ENCODE data around the gene FOXB1.

The FOXB1 gene

GRCh38 chr15:59999612-60000112, 4.4 kb upstream of the FOXB1 start:
- no peak for DNase-seq

DNA sequence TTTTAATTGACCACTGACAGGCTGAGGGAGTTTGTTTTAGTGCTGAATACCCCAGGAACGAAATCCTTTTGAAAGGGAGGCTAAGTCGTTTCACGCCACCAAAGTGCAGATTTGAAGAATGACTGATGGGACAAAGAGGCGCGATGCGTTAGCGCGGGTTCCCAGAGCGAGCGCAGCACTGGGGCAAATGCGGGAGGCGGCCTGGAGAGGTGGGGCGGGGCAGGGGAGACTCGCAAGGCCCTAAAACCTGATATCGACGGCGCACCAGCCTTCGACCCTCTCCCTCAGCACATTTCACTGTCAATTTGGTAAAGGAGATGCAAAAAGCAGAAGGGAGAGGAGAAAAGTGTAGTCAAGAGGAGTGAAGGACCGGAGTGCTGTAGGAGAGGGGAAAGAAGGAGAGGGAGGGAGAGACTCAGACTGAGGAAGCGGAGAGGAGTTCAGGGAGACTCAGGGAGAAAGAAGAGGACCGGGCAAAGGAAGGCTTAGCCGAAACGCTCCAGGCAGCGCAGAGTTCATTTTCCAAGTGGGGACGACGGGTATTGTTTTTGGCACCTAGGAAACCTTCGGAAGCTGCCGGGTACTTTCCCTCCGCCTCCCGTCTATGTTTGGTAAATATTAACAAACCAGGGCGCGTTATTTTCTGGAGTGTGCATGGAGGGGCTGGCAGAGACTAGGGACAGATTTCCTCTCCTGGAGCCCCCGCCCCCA, 3.8 kb upstream of the FOXB1 start:
- DNase-seq: no peak

DNA sequence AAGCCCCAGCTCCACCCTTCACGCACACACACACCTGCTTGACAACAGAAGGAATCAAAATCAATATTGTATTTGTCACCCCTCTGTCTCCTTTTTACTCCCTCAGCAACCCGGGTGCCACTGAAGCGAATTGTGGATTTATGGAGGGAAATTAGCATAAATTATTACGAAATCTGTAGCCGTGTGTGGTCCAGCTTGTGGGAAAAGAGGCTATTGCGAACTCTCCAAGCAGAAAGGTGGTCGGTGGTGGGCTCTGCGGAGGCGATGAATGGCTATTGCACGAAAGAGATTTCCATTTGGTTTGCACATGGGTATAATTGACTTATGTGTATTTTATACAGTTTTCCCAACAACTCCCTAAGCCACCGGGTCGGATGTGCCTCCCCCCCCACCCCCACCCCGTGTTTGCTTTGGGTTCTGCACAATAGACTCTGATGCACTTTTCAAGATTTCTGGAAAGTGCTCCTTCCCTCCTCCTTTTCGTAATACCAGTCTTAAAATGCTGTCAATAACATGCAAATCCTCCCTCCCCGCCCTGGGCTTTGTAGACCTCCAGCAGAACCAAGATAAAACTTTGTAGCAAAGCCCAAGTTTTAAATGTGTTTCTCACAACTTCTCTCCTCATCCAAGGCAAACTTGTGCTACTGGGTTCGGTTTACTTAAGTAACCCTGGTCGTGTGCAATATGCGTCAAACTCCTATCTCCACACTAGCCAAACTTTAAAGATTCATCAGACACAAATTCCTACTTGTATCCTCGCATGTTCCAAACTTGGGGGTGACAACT, 3.1 kb upstream of the FOXB1 start:
- no peak for DNase-seq

GRCh38 chr15:60001610-60002527, 2.2 kb upstream of the FOXB1 start:
- no peak for DNase-seq

GRCh38 chr15:60002528-60003218, 1.4 kb upstream of the FOXB1 start:
- DNase-seq: no peak

DNA sequence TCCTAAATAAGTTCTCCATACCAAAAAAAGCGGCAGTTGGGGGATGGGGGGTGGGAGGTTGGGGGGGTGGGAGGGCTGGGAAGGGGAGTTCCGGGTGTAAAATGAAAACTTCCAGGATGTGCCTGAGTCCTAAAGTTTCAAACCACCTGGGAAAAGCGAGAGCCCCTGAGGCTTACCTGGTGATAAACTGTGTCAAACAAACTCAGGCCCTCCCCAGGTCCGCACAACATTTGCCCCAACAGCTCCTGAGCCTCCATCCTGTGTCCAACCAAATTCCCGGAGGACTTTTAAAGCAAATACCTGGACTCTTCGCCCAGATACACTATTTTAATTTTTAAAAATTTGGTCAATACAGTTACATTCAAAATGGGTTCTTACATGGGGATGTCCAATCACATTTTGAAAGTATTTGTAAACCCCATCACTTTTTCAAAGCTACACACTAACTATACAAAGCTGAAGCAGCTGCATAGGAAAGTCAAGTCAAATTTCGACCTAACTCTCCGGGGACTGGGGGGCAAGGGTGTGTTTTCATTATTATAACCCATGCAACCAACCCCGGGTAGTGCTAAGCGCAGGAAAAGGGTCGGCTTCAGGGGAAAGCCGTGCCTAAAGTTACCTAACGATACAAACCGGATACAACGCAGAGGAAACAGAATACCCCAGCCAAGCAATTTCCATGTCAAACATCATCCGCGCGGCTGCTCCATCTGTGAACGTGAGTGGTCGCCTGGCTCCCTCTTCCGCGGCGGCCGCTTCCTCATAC, 685 bp upstream of the FOXB1 start:
- no peak for DNase-seq

DNA sequence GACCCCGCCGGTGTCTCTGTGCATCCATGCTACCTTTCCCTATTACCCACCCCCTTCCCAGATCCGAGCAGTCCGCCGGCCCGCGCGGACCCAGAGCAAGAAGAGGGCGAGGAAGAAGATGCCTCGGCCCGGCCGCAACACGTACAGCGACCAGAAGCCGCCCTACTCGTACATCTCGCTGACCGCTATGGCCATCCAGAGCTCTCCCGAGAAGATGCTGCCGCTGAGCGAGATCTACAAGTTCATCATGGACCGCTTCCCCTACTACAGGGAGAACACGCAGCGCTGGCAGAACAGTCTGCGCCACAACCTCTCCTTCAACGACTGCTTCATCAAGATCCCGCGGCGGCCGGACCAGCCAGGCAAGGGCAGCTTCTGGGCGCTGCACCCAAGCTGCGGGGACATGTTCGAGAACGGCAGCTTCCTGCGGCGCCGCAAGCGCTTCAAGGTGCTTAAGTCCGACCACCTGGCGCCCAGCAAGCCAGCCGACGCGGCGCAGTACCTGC, 788 bp downstream of the FOXB1 start:
- no peak for DNase-seq

DNA sequence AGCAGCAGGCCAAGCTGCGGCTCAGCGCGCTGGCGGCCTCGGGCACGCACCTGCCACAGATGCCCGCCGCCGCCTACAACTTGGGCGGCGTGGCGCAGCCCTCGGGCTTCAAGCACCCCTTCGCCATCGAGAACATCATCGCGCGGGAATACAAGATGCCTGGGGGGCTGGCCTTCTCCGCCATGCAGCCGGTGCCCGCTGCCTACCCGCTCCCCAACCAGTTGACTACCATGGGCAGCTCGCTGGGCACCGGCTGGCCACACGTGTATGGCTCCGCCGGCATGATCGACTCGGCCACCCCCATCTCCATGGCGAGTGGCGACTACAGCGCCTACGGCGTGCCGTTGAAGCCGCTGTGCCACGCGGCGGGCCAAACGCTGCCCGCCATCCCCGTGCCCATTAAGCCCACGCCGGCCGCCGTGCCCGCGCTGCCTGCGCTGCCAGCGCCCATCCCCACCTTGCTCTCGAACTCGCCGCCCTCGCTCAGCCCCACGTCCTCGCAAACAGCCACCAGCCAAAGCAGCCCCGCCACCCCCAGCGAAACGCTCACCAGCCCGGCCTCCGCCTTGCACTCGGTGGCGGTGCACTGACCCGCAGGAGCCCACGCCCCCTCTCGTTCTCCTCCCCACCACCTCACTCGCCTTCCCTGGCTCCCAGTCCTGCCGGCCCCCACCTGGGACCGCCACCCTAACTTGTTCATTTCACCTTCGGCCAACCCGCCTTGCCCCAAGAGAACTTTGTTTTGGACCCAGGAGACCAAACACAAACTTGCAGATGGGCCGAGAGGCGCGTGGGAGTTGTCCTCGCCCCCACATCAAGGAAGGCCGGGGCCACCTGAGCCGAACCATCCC, 1.5 kb downstream of the FOXB1 start:
- no peak for DNase-seq

DNA sequence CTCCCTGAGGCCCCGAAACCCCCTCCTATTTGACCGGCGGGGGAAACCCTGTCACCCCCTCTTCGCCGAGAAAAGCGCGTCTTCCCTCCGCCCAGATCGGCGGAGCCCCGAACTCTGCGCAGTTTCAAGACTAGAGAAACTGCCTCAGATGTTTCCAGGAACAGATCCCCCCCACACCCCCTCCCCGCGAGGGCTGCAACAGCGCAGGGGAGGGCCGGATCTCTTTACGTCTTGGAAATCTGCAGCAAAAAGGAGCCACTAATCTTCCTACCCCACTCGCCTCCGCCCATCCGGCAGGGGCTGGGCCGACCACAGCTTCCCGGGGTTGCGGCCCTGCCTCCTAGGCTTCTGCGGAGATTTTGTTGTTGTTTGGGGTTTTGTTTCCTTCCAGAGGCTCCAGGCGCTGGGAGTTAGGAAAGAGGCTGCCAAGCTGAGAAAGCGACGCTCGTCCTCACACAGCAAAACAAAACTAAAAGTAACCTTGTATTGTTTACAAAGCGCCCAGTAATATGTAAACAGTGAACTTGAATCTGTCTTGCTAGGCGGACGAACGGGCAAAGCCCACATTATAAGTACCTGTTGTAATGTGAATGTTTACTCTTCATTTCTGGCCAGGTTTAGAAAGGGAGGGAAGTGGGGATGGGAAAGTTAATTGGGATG, 2.2 kb downstream of the FOXB1 start:
- peak; percentile 57 for DNase-seq

GRCh38 chr15:60006873-60007272, 2.8 kb downstream of the FOXB1 start:
- no peak for DNase-seq

DNA sequence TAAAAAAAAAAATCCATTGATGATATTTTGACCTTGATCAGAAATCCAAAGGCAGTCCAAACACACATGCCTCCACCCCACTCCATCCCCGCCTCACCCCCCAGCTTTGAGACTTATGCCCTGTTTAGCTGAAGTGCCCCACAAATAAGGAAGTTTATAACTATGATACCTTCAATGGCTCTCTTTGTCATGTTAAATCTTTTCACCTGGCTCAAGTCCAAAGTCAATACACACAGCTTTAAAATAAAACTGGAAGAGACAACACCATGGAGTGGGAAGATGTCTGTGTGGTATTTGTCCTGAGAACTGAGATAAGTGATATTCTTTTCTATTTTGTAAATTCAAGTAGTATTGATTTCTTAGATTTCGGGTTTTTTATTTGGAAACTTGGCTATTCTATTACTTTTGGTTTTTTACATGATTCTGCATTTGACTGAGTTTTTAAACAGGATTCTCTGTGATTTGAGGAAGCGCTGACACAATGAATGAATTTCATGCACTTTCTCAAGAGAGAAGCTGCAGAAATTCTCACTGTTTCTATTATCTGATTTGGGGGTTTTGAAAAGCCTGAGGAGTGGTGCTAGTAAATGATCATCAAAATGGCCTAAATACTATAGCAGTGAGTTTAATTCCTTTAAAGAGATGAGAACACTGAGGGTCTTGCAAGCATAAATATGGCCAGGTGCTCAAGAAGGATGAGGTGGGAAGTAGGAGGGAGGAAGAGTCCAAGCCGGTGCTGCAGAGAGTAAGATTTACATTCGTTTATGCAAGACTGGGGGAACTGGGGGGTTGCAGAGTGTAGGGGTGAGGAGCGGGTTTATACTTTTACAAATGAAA, 5.2 kb downstream of the FOXB1 start:
- DNase-seq: no peak

DNA sequence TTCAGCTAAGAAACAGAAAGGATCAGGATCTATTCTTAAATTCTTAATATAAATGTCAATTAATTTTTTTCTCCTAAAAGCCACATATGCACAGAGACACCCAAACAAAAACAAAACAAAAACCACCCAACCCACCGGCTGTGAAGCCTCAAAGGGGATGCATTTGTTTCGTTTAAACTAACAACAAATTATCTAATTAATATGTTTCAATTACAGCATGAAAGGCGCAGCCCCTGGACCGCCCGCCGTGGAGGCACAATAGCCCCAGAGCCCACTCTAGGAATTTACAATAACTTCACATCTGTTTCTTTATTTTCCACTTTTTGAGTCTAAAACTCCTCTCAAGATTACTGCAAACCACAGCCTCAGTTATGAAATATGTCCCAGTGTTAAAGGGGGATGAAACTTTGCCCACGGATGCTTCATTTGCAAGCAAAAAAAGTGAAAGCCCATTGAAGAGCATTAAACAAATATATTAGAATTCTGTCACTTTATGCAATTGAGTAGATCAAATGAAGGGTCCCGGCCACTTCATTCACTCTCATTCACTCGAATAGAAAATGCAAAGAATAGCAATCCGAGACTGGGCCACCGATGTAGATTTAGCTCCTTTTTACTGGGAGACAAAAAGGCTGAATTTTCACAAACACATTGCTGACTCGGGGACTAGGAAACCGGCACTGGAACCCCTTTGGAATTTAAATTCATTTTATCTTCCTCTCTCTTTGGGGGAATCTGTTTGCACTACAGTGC, 6.0 kb downstream of the FOXB1 start:
- DNase-seq: no peak

- DNase-seq: no peak
Measured at GRCh38 chr15:60010858-60011257, 6.7 kb downstream of the FOXB1 start.

GRCh38 chr15:60012695-60013094, 8.6 kb downstream of the FOXB1 start:
- no peak for DNase-seq

DNA sequence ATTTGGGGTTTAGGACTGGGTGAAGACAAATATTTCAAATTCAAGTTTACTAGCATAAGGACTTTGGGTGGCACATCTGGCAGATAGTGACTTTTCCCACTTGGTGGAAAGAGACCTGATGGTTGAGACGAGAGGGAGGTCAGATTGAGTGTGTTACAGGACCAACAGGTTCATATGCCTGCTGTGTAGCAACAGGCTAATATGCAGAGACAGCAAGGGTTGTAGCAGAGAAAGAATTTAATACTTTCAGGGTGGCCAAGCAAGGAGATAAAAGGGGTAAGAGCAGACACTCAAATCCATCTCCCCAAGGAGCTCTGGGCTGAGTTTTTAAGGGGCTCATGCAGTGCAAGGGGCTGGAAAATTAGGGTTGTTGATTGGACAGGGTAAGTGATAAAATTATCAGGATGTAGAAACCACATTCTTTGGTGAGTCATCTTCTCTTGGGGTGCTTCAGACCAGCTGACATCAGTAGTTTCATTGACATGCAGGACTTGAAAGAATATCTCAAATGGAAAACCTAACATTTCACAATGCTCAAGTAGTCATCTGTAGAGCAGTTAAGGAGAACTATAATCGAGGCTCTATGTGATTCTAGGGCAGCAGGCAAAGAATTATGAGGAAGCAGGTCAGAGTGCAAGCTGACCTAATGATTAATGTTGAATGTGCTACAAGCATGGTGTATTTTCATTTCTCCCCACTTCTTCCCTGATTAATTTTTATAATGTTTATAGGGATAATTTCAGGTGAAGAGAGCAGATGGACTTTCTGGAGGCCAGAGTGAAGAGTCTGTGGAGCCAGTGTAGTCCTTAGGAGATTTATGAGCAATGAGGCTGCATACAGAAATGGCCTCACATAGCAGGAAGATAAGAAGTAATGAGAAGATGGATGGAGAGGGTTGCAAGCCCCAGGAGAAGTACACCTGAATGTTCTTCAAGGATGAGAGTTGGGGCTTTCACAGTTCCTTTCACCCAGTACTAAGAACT, 13.7 kb downstream of the FOXB1 start:
- DNase-seq: no peak

DNA sequence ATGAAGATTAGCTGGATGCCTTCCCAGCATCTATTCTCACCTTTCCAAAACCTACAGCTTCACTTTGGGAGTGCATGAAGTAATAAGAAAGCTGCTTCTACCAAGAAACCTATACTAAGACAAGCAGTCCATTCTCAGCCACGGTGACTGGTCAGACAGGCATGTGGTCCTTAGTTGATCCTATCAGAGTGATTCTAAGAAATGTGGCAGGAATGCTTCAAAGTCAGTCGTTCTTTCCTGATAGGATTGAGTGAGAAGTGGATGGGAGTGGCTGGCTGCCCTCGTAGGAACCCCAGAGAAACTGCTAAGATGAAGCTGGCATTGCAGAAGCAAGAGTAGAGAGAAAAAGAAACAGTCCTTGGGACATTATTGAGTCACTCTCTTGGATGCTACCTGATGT, 16.6 kb downstream of the FOXB1 start:
- no peak for DNase-seq
